ENCODE data around the gene OSBP2.

DNA sequence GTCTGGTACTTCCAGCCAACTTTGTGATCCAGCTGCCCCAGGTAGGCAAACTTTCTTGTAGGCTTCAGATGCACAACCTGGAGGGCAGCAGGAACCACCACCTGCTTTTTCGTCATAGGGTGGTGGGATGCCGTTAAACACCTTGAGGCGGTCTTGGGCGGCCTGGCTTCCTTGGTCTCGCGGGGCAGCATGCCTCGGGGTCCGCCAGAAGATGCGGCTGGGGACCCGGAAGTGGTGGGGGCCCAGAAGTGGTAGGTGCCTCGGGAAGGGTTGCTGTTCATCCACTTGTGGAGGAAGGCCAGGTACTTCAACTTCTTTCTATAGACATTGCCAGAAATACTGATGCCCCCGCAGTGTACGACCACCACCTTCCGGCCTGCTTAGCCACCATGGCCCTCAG lies 40.3 kb upstream of the OSBP2 start:
- TF ChIP-seq, protein P1, sequence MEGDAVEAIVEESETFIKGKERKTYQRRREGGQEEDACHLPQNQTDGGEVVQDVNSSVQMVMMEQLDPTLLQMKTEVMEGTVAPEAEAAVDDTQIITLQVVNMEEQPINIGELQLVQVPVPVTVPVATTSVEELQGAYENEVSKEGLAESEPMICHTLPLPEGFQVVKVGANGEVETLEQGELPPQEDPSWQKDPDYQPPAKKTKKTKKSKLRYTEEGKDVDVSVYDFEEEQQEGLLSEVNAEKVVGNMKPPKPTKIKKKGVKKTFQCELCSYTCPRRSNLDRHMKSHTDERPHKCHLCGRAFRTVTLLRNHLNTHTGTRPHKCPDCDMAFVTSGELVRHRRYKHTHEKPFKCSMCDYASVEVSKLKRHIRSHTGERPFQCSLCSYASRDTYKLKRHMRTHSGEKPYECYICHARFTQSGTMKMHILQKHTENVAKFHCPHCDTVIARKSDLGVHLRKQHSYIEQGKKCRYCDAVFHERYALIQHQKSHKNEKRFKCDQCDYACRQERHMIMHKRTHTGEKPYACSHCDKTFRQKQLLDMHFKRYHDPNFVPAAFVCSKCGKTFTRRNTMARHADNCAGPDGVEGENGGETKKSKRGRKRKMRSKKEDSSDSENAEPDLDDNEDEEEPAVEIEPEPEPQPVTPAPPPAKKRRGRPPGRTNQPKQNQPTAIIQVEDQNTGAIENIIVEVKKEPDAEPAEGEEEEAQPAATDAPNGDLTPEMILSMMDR (optimal IDR thresholded peaks at IDR 0.05 in 1 of 3, IDR thresholded peaks at IDR 0.05 in 1 of 3, conservative IDR thresholded peaks at IDR 0.05 in 1 of 3; ENCODE audit: extremely low read depth in 1 of 3, insufficient read depth in 2 of 3, low read length in 3 of 3): no peak
- no peak for TF ChIP-seq EZH2 (IDR thresholded peaks at IDR 0.05; ENCODE audit: low read length)

Data from keratinocyte (primary cell).